ENCODE measurements around the gene GPC5. TPM values are rescaled to one million over a fixed set of nuclear protein-coding genes. Genes with fewer than 3 reads are reported as not detected.
"Not testable (repeated sequence)": the region's sequence is repeated elsewhere in the genome, so short reads cannot be mapped to it uniquely, and the experiment has no call there.

GPC5 gene
- polyA plus RNA-seq, 3 donors = 2.7 to 4.4 (median 3.9) TPM

DNA sequence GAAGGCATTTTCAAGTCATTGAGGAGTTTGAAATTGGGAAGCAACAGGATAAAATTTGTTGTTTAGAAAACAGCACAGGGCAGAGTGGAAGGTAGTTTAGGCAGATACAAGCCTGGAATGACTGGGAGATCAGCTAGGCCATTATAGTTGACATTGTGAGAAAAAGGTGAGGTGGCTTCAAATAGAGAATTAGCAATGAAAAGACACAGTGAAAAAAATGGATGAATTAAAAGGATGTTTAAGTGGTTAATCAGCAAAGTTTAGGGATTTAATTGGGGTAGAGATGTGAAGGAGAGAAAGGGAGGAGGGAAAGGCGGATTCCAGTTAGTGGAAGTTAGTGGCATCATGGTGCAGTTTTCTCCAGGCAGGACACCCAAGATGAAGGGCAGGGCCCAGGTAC lies 1257.7 kb downstream of the GPC5 start:
- DNase-seq = no peak

DNA sequence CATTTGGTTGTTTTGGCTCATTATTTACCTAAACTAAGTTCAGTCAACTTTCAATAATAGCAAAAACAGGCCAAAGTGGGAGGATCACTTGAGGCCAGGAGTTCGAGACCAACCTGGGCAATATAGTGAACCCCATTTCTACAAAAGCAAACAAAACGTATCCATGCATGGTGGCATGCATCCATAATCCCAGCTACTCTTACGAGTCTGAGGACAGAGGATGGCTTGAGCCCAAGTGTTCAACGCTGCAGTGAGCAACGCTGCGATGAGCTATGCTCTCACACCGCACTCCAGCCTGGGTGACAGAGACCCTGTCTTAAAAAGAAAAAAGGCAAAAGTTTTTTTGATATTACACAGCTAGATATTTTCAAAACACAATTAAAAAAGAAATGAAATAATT lies 1258.2 kb downstream of the GPC5 start:
- DNase-seq = no peak

DNA sequence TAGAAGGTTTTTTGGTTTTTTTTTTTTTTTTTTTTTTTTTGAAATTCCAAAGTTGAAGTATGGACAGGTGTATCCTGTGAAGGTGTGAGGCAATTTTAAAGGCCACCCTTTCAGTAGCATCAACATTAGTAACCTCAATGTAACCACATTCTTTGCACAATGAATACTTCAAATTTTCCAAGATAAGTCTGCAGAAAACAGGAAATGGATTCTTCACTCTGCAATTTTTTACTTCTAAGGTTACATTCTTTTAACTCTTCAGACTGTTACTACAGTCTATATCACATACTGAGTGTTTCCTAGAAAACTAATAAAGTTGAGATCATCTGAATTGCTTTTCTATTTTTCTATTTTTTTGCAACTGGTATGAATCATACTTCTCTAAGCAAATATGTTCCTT lies 1259.1 kb downstream of the GPC5 start:
- no peak for DNase-seq

DNA sequence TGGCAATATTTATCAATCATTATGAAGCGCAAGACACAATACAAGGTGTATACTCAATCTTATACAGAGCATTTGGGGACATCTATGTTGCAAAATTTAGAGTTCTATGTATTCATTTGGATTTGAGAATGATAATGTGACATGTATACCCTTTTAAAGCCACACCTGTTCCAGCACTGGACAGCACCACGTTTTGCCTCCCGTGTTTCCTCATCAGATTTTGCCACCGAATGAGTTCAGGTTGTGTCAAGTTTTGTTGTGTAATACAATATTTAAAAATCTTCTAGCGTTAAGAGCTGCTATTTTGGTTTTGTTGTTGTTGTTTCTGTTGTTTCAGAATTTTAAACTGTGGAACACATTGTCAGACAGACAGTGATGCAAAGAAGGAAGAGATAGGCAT lies 1259.9 kb downstream of the GPC5 start:
- DNase-seq = no peak

DNA sequence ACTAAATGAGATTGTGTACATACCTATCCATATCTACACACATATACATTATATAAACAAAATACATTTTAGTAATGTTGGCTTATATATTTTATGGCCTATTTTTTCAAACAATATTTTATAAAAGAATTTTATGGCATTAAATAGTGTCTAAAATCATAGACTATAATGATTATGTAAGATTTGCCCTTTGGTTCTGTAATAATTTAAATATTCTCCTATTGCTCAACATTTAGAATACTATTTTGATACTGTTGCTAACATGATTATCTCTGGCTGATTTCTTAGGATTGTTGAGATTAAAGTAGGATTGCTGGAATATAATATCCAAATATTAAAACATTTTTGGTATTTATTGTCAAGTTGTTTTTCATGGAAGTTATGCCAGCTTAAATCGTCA lies 1263.0 kb downstream of the GPC5 start:
- no peak for DNase-seq

DNA sequence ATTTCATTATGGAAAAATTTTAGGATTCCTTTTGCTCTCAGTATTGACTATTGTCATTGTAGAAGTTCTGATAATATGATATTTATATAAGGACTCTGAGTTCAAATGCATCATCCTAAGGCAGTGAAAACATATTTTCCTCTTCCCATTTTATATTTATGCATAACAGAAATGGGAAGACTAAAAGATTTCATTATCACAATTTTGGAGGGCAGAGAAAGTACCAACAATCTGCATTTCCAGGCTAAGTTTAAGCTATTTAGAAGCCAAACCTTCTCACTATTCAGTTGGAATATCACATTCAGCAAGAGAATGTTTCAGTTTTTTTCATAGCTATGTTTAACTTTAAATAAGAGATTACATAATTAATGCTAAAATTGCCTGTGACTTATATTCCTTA lies 1269.7 kb downstream of the GPC5 start:
- no peak for DNase-seq

DNA sequence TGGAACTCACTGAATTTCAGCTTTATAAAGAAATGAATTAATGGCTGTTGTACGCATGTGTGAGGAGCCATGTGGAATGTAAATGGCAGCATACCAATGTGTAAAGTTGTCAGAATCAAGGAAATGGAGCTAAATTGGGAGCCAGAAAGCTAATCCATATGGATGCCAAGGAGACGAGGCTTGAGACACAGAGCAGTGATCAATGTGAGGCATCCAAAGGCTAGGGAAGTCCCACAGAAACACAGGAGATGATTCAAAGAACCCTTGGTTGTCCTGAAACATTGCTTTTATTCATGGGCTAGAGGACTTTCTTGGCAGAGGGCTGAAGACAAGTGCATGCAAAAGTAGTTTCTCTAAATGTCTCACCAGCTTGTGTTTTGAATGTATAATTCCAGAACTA lies 1271.7 kb downstream of the GPC5 start:
- no peak for DNase-seq

DNA sequence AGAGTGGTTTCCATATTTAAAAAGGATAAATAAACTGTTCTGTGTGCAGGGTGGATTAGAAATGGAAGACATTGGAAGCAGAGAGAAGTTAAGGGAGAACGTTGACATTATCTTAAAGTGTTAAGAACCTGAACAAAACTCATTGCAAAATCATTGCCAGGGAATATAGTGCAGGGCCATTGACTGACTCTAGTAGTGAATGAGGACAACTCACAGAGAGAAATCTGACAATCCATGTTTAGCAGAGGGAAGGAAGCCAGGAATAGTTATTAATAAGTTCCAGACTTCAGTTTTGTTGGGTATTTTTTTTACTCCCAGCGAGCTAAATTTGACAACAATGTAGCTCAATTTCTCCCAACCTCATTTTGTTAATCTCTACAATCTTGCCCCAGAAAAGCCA lies 1273.4 kb downstream of the GPC5 start:
- DNase-seq = no peak

DNA sequence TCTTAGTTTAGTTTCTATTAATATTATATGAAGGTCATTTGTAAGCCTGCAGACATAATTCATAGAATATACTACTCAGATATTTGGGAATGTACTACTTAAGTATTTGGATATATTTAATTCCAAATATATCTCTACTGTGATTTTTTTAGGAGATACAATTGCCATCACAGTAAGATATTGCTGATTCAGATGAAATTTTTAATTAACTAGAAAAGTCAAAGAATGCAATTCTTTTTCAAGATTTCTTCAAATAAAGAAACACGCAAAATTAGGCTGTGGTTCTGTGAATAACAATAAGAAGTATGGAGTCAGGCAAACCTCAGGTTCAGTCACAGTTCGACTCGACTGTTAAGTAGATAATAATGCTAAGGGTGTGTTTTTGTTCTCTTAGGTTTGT lies 1277.8 kb downstream of the GPC5 start:
- DNase-seq = no peak

DNA sequence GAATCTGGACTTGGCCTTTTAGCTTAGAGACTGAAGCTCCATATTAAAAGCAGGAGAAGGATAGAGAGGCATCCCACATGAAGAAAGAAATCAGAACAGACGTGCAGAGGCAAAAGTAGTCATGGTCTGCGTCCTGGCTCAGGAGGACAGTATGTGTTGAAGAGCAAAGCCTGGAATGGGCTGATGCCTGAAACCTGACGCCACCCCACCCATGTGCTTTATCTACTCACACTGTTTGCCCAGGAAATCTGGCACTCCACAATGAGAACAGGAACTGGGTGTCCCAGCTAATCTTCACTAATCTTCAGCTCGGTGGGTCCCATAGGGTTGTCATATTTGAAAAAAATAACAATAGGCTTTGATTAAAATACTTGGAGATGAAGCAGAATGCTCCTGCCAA lies 1279.2 kb downstream of the GPC5 start:
- DNase-seq = no peak

DNA sequence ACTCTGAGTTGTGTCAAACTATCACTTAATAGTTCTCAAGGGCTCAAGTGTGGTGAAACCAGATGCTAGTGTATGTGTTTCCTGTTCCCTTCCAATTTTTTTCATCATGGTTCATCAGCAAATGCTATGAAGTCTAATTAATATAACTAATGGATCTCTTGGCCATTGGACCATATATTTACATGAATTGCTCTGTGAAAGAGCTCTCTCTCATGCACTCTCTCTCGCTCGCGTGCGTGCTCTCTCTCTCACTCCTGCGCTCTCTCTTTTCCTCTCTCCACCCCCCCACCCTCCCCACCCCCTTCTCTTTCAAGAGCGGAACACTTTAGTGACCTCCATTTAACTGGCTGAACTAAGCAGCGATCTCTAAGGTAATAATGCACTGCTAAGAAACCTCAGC lies 1281.2 kb downstream of the GPC5 start:
- DNase-seq = no peak

DNA sequence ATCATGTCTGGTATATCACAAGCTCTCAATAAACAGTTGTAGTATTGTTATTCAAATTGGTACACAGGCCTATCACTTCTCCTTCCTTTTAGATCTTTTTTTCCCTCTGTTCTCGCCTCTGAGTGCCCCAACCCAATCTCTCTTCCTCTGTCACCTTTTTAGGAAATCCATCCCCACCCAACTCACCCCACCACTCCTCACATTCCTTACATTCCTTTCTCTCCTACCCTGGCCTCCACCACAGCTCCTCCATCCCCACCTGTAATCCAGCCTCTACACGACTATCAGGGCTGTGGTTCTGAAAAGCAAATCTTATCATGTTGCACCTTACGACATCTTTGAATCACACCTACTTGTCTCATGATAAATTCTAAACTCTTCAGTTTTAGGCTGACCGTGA lies 1282.8 kb downstream of the GPC5 start:
- DNase-seq = no peak

DNA sequence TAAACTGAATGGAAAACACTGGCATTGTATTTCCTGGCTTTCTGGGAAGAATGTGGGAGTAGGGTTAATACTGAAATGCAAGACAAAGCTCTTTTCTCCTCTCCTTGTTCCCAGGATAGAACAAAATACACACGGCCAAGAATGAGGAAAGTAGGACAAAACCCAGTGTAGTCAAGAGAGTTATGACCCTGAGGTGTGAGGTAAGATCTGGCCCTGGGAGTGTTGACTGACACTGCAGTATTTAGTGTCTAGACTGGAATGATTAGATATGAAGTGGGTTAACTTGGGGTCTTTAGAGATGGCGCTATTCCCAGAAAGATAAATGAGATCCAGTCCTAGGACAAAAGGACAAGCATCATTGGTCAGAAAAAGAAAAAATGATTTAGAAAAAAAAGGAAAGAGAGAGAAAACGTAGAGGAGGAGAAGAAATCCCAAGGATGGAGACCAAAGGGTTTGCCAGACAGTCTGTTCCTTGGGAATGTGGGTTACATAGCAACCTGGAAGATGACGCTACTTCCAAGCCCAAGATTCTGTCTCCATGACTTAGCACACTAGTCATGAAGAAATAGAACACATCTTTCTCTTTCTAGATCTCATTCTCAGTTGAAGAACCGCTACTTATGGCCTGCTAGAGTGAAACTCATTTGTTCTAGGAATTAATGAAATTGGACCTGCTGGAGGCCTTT lies 1284.6 kb downstream of the GPC5 start:
- DNase-seq = no peak

DNA sequence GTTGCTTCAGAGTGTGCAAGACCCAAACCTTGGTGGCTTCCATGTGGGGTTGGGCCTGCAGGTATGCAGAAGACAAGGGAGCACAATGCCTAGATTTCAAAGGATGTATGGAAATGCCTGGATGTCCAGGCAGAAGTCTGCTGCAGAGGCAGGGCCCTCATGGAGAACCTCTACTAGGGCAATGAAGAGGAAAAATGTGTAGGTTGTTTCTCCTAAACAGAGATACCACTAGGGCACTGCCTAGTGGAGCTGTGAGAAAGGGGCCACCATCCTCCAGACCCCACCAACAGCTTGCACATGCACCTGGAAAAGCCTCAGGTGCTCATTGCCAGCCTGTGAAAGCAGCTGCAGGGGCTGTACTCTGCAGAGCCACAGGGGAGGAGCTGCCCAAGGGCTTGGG lies 1295.6 kb downstream of the GPC5 start:
- no peak for DNase-seq

DNA sequence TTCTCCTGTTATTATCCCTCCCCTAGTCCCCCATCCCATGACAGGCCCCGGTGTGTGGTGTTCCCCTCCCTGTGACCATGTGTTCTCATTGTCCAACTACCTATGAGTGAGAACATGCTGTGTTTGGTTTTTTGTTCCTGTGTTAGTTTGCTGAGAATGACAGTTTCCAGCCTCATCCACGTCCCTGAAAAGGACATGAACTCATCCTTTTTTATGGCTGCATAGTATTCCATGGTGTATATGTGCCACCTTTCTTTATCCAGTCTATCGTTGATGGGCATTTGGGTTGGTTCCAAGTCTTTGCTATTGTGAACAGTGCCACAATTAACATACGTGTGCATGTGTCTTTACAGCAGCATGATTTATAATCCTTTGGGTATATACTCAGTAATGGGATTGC lies 1297.4 kb downstream of the GPC5 start:
- DNase-seq = not testable (repeated sequence)

DNA sequence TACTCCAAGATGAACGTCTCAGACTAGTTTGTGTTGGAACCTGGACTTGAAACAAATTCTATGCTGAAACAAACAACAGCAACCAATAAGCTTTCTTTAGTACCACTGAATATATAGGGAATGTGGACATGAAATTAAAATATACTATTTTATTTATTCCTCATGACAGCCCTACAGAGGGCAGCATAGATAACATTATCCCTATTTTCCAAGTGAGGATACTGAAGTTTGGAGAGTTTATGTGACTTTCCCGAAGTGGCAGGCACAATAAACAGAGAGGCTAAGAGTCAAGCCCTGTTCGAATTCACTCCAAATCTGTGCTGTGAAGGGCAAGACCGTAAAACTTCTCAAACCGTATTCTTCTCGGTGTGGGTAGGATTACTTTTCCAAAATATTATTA lies 1318.3 kb downstream of the GPC5 start:
- DNase-seq = peak; percentile 9

DNA sequence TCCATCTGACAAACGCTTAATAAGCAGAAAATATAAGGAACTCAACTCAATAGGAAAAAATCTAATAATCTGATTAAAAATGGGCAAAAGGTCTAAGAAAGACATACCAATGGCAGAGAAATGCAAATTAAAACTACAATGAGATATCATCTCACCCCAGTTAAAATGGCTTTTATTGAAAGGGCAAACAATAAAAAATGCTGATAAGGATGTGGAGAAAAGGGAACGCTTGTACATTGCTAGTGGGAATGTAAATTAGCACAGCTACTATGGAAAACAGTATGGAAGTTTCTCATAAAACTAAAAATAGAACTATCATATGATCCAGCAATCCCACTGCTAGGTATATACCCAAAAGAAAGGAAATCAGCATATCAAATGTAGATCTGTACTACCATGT lies 1319.4 kb downstream of the GPC5 start:
- DNase-seq = no peak

DNA sequence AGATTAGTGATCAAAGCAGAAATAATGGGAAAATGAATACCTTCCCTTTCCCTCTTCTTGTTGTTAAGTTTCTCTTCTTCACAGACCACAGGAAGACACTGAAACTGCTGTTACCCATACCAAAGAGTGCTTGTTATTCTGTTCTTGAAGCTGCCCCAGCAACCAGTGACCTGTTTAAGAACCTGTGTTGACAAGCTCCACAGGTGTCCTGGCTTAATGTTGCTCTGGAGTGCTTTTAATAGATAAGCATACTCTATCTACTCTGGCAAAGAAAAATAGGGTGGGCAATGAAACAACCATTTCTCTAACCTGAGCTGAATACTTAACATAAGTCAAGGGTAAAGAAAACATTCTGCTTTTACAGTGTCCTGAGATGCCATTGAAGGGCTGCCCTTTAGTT lies 1321.4 kb downstream of the GPC5 start:
- no peak for DNase-seq

DNA sequence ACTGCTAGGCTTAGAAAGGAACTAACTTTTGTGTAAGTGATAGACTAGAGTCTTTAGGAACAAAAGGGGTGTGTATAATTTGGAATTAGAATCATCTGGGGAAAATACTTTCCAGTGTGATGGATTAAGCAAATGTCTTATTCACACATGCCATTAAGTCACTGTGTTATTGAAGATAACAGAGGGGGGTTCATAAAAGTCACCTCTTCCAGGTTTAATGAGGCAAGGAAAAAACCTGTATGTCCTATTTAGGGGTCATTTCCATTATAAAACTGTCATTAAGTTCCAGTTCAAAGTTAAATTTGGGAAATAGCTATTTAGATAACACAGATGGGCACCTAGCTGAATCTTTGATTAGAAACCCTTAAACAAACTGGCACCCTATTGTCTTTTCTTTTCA lies 1323.2 kb downstream of the GPC5 start:
- no peak for DNase-seq

DNA sequence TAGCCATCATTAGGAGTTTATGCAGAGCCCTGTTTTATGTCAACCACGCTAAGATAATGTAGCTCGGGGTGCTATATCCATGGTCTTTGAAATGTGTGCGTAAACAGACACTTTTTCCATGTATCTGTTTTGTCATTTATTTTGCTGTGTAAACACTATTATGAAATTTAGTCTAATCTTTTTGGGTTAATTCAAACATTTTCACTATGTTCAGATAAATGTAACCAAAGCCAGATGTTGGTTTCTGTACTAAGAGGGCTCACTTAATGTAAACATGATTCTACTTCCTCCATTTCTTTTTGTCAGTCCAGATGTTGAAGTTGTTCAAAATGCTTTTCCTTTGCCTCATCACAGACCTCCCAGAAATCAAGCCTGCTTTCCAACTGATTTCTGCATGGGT lies 1328.7 kb downstream of the GPC5 start:
- no peak for DNase-seq

DNA sequence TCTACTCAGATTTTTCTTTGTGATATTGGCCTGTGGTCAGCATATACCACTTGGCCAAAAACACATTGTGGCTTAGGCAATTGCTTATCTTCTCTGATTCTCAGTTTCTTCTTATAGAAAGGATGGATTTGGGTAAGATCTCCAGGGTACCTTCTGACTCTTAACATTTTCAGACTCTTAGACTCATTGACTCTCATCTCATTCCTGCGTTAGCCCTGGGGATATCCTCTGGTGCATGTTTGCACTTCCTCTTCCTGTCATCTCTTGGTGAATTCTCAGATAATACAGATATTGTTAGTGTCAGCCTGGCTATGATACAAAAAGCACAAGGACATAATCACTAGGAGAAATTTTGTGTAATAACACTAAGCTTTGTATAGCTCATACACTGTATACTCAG lies 1335.6 kb downstream of the GPC5 start:
- DNase-seq = no peak

DNA sequence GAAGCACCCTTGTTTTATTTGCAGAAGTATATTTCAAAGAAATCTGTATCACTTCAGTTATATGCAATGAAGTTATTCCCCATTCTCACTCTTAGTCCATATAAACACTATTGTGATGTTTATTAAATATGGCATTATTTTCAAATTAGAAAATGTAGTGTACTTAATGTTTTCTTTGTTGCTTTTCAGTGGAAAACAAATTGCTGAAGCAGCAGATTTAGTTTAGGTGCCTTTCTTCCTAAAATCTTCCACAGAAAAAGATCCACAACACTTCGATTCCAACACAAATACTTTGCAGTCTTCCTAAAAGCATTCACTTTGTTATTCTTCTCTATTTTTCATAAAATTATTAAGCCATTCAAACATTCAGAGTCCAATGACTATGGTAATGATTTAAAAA lies 1336.1 kb downstream of the GPC5 start:
- no peak for DNase-seq

DNA sequence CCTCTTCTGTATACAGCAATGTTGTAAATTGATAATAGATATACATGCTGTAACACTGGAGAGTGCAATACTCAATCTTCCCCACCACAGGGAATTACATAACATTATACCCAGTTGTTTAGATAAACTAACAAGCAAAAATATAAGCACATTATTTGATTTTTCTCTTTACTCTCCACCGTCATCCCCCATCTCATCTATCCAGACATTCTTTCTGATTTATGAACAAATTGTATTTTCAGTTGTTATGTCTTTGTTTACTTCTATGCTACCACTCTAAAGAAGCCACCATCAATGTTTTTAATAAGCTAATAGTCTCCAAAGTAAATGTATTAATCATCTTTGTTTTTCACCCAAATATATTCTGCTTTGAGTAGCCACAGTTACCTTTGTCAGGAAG lies 1337.5 kb downstream of the GPC5 start:
- DNase-seq = no peak

DNA sequence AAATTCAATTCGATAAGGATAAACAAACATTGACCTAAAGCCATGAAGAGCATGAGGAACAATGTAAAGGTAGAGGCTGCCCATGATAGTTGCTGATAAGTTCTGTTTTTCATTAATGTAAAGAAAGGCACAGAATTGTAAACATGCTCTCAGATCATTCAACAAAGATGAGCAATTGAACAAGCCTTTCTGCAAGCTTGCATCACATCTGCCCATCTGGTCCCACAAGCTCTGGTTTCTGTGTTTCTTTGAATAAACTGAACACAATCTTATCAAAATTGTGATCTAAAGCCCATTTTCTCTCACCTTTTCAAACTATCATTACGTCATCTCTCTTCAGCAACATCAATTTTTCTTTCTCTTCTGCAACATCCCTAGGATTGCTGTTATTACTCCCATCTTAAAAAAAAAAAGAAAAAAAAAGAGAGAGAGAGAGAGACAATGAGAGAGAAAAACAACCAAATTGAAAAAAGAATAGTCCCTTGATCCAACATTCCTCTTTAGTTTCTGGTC lies 1340.9 kb downstream of the GPC5 start:
- no peak for DNase-seq

DNA sequence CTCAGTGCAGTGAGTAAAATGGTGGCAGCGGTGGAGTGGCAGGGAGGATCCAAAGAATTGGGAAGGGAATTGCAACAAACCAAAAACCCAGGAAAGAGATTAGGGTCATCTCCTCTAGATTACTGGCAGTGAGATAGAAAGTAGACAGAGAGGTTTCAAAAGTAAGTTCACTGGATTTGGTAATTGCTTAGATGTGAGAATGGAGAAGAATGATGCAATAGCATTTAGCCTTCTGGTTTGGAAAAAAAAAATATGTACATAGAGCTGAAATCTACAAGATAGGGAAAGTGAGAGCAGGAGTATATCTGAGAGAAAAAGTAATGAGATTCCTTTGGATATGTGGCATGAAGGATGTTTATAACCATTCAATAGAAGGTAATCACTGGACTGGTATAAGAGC lies 1345.6 kb downstream of the GPC5 start:
- DNase-seq = no peak

All from renal pelvis (tissue), 4 donors.